HepG2 (cell line): Measurements from ENCODE around the gene DUSP22. TPM values are rescaled to one million over a fixed set of nuclear protein-coding genes. Genes with fewer than 3 reads are reported as not detected.

Experiments used
- BCL6 ChIP-seq: IDR thresholded peaks from 2 replicates; pipeline ENCODE4 v1.6.1; 2016; ENCODE audit warnings: missing genetic modification reagents, missing compliant biosample characterization
- CBFB ChIP-seq: sonication (generic); formaldehyde crosslinking; IDR thresholded peaks from 2 replicates; pipeline ENCODE4 v1.4.0; 2020; ENCODE audit warnings: missing genetic modification reagents
- CSRNP2 ChIP-seq: sonication (generic); formaldehyde crosslinking; conservative IDR thresholded peaks from 2 replicates; pipeline ENCODE4 v1.8.0; 2022; ENCODE audit warnings: low read depth, missing genetic modification reagents
- ELF1 ChIP-seq: sonication (generic); formaldehyde crosslinking; IDR thresholded peaks from 2 replicates; pipeline ENCODE4 v1.4.0; 2020; ENCODE audit warnings: missing genetic modification reagents
- HNF4A ChIP-seq: sonication (generic); formaldehyde crosslinking; IDR thresholded peaks from 2 replicates; pipeline ENCODE4 v1.4.0; 2020; ENCODE audit warnings: missing genetic modification reagents
- KDM2A ChIP-seq: sonication (generic); formaldehyde crosslinking; IDR thresholded peaks from 2 replicates; pipeline ENCODE4 v1.4.0; 2020; ENCODE audit warnings: low read depth, missing genetic modification reagents, borderline replicate concordance
- KDM5B ChIP-seq: sonication (generic); formaldehyde crosslinking; IDR thresholded peaks from 2 replicates; pipeline ENCODE4 v1.4.0; 2020; ENCODE audit warnings: missing genetic modification reagents, mild to moderate bottlenecking, borderline replicate concordance
- MAFK ChIP-seq, 2 experiments: IDR thresholded peaks in 1 of 2; conservative IDR thresholded peaks in 1 of 2; 2 replicates each; pipeline ENCODE4 v1.6.1; 2011; ENCODE audit warnings: improper control_type of control experiment in 2 of 2, low read length in 2 of 2
- NRL ChIP-seq: sonication (generic); formaldehyde crosslinking; IDR thresholded peaks from 2 replicates; pipeline ENCODE4 v1.5.0; 2020; ENCODE audit warnings: missing genetic modification reagents, mild to moderate bottlenecking, moderate library complexity, borderline replicate concordance
- SRF ChIP-seq: IDR thresholded peaks from 2 replicates; pipeline ENCODE4 v1.6.1; 2011; ENCODE audit warnings: mild to moderate bottlenecking, low read depth, low read length, moderate library complexity
- USF2 ChIP-seq, 2 experiments: sonication (generic) in 1 of 2; formaldehyde crosslinking in 1 of 2; IDR thresholded peaks; 2 replicates each; pipeline versions ENCODE4 v1.5.1 to v1.6.1; 2011 to 2020; ENCODE audit warnings: borderline replicate concordance in 1 of 2, low read depth in 1 of 2, low read length in 1 of 2, mild to moderate bottlenecking in 1 of 2, missing genetic modification reagents in 1 of 2, moderate library complexity in 1 of 2
- ZBTB4 ChIP-seq: sonication (generic); formaldehyde crosslinking; IDR thresholded peaks from 2 replicates; pipeline ENCODE4 v1.4.0; 2020; ENCODE audit warnings: missing genetic modification reagents, mild to moderate bottlenecking, borderline replicate concordance
- ZFX ChIP-seq: sonication (generic); formaldehyde crosslinking; IDR thresholded peaks from 2 replicates; pipeline ENCODE4 v1.4.0; 2020; ENCODE audit warnings: mild to moderate bottlenecking, low read depth, missing genetic modification reagents, moderate library complexity
- ZNF138 ChIP-seq: sonication (generic); formaldehyde crosslinking; IDR thresholded peaks from 2 replicates; pipeline ENCODE4 v1.5.0; 2020; ENCODE audit warnings: mild to moderate bottlenecking, low read depth, missing genetic modification reagents
- ZNF280B ChIP-seq: sonication (generic); formaldehyde crosslinking; IDR thresholded peaks from 2 replicates; pipeline ENCODE4 v1.5.0; 2020; ENCODE audit warnings: missing genetic modification reagents, mild to moderate bottlenecking, borderline replicate concordance
- ZNF383 ChIP-seq: sonication (generic); formaldehyde crosslinking; IDR thresholded peaks from 2 replicates; pipeline ENCODE4 v1.4.0; 2020; ENCODE audit warnings: missing genetic modification reagents, mild to moderate bottlenecking, borderline replicate concordance
- ZNF543 ChIP-seq: sonication (generic); formaldehyde crosslinking; IDR thresholded peaks from 2 replicates; pipeline ENCODE4 v1.4.0; 2020; ENCODE audit warnings: mild to moderate bottlenecking, missing genetic modification reagents
- ZNF547 ChIP-seq: sonication (generic); formaldehyde crosslinking; IDR thresholded peaks from 2 replicates; pipeline ENCODE4 v1.5.1; 2020; ENCODE audit warnings: mild to moderate bottlenecking, missing genetic modification reagents
- ZNF660 ChIP-seq: sonication (generic); formaldehyde crosslinking; IDR thresholded peaks from 2 replicates; pipeline ENCODE4 v1.5.1; 2020; ENCODE audit warnings: mild to moderate bottlenecking, low read depth, missing genetic modification reagents, borderline replicate concordance
- polyA plus RNA-seq, 8 experiments: library from polyadenylated mRNA; depleted of rRNA in 3 of 8; stranded (reverse) in 7 of 8; unstranded in 1 of 8; fragments of >200 nt; fragmentation: Illumina TruSeq in 4 of 8; extraction: Trizol in 4 of 8; gene quantifications; 2 replicates each; pipeline versions ENCODE4 v1.2.1 to v1.2.3, GENCODE V29; 2011 to 2016; ENCODE audit warnings: low read depth in 4 of 8, missing spikeins in 1 of 8, mixed read lengths in 1 of 8; ENCODE audit not compliant: insufficient read depth in 1 of 8
- total RNA-seq, 5 experiments: library from RNA; depleted of rRNA; stranded (reverse); fragments of >200 nt; fragmentation: Illumina TruSeq; extraction: Trizol; gene quantifications; 2 replicates each; pipeline ENCODE4 v1.2.3, GENCODE V29; 2016; ENCODE audit warnings: low read depth in 1 of 5

The DUSP22 gene
- total and polyA plus RNA-seq, 2 of the 13 experiments (the other 11 are each of a cell fraction or from before 2014, with no cell fraction given): 20.2 to 32.8 TPM

GRCh38 chr6:360764-361373 is 68.6 kb downstream of the DUSP22 start (continued):
- TF ChIP-seq CSRNP2 (CRISPR knock-in tag) (no peak), SRF (no peak), ZBTB4 (CRISPR knock-in tag) (peak; percentile 40; the same call in 1 of the 2 replicates), NRL (CRISPR knock-in tag) (no peak), ELF1 (CRISPR knock-in tag) (peak; percentile 47; the same call in 1 of the 2 replicates), ZNF280B (peak; percentile 69; the same call in 1 of the 2 replicates), CBFB (CRISPR knock-in tag) (no peak), ZNF138 (CRISPR knock-in tag) (no peak), BCL6 (CRISPR knock-in tag) (peak; percentile 17; the same call in 1 of the 2 replicates), USF2 (IDR thresholded peaks at IDR 0.05; ENCODE audit: low read depth, low read length) (no peak), USF2 (CRISPR knock-in tag; IDR thresholded peaks at IDR 0.05; ENCODE audit: borderline replicate concordance) (no peak), ZFX (CRISPR knock-in tag) (0 out of 2 replicates have a peak, but pooled peaks have one; percentile 26), ZNF543 (no peak), MAFK (conservative IDR thresholded peaks at IDR 0.05 in 1 of 2, IDR thresholded peaks at IDR 0.05 in 1 of 2; ENCODE audit: low read length in 2 of 2) (no peak), KDM2A (CRISPR knock-in tag) (peak; percentile 47; the same call in 1 of the 2 replicates), ZNF547 (CRISPR knock-in tag) (peak; percentile 18; the same call in 1 of the 2 replicates), KDM5B (peak; percentile 62; the same call in 1 of the 2 replicates), HNF4A (CRISPR knock-in tag) (0 out of 2 replicates have a peak, but pooled peaks have one; percentile 4), ZNF383 (CRISPR knock-in tag) (0 out of 2 replicates have a peak, but pooled peaks have one; percentile 53), ZNF660 (CRISPR knock-in tag) (no peak)
